HG02678 (cell line): ENCODE measurements around the gene ARHGDIG.

Experiments
- ATAC-seq: cut with Tn5 transposase; IDR thresholded peaks from one replicate; pipeline ENCODE4 v1.9.1; 2021; ENCODE audit warnings: mild to moderate bottlenecking, moderate library complexity; ENCODE audit not compliant: unreplicated experiment

The ARHGDIG gene

GRCh38 chr16:279531-279930 lies 860 bp upstream of the ARHGDIG start:
- no peak for ATAC-seq

DNA sequence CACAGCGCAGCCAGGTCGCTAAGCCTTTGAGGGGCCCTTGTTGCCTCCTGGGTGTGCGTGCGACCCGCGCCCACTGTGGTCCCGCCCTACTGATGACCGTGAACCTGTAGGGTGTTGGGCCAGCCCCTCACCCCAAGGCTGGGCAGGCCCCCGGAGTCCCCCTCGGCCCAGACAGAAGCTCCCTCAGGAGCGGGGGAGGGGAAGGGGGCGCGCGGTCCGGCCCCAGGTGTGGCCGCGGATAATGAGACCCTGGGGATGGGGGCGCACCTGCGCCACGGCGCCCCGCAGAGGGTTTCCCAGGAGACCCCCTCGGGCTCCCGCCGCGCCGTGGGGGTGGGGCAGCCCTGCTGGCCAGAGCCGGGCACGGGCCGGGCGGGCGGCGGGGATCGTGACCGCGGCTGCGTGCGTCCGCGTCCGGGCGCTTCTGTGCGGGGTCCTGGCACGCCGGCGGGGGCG lies 358 bp upstream of the ARHGDIG start:
- ATAC-seq = no peak

DNA sequence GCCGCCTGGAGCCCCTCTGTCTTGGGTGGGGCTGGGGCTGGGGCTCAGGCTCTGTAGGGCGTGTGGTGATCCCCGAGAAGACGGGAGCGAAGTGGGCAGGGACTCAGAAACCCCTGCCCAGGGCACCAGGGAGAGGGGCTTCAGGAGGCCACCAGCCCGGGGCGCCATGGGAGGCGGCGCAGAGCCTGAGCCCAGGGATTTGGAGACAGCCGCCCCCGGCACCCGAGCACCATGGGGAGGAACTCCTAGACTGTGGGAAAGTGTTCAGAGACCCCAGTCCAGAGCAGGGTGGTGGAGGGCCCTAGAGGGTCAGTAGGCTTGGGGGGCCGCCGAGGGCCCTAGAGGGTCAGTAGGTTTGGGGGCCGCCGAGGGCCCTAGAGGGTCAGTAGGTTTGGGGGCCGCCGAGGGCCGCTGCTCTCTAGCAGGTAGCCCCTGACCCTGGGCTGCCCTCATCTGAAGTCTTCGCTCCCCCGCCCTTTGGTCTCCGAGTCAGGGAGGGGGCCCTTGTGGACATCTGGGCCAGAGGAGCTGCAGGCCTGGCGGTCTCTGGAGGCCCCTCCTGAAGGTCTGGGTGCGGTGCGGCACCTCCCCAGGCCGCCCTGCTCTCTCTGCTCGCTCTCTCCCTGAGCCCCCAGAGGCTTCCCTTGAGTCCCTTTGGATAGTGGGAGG lies 734 bp downstream of the ARHGDIG start:
- no peak for ATAC-seq

GRCh38 chr16:281660-282255 lies 1.4 kb downstream of the ARHGDIG start:
- ATAC-seq = no peak

GRCh38 chr16:282491-282890 lies 2.1 kb downstream of the ARHGDIG start:
- ATAC-seq = no peak

GRCh38 chr16:283033-283805 lies 2.8 kb downstream of the ARHGDIG start, which contains the start of gene PDIA2:
Gene PDIA2, plus strand, starts transcription at chr16:283164. Its CDS starts 6 bp downstream, at chr16:283170.
- ATAC-seq = no peak

GRCh38 chr16:284204-285120 lies 4.1 kb downstream of the ARHGDIG start:
- no peak for ATAC-seq

DNA sequence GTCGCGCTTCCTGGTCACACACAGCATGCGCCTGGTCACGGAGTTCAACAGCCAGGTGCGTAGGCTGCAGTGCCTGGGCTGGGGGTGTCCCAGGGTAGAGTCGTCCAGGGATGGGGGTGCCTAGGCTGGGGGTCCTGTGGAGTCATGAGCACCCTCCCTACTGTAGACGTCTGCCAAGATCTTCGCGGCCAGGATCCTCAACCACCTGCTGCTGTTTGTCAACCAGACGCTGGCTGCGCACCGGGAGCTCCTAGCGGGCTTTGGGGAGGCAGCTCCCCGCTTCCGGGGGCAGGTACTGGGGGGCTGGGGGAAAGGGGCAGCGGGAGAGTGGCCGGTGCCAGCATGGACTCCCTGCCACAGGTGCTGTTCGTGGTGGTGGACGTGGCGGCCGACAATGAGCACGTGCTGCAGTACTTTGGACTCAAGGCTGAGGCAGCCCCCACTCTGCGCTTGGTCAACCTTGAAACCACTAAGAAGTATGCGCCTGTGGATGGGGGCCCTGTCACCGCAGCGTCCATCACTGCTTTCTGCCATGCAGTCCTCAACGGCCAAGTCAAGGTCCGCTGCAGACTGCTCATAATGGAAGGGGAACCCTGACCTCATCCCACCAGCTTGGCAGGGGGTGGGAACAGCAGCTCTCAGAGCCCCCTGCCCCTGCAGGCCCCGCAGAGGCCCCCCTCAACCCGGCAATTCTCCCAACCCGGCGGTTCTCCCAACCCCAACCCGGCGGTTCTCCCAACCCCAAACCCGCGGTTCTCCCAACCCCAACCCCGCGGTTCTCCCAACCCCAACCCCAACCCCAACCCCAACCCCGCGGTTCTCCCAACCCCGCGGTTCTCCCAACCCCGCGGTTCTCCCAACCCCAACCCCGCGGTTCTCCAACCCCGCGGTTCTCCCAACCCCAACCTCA lies 5.0 kb downstream of the ARHGDIG start:
- ATAC-seq = no peak

DNA sequence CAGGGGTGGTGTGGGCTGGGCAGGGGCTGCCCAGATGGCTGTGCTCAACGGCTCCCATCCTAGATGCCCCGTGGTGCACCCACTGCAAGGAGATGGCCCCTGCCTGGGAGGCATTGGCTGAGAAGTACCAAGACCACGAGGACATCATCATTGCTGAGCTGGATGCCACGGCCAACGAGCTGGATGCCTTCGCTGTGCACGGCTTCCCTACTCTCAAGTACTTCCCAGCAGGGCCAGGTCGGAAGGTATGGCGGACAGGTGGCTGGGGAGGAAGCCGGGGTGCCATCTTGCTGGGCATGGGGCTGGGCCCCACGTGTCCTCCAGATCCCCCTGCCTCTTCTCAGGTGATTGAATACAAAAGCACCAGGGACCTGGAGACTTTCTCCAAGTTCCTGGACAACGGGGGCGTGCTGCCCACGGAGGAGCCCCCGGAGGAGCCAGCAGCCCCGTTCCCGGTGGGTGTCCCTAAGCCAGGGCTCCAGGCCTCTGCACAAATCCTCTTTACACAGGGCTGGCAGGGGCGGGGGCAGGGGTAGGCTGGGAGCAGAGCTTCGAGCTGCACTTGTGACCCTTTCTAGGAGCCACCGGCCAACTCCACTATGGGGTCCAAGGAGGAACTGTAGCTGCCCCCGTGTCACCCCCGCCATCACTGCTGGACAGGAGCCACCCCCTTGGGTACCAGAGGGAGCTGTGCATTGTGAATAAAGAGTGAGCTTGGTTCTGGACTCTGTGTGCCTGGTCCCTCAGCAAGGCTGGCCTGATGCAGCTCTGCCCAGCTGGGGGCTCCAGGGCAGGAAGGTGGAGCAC lies 6.3 kb downstream of the ARHGDIG start:
- ATAC-seq = no peak

DNA sequence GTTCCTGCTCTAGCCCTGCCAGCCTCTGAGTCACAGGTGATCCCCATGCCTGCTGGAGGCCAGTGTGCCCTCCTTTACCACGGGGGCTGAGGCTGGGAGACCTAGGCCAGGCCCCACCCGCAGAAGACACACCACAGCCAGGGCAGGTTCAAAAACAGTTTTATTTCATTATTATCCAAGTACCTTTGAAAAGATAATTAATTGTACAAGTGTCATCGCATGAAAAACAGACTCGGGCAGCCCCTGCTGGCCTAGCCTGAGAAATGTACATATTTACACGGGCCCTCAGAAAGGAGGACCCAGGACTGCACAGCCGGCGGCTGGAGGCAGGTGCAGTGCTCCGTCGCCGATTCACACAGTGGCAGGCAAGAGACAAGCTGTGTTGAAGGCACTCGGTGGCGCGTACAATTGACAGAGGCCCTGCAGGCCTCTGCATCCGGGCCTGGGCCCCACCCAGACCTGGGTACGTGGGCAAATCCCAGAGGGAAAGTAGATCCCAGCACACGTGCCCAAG lies 7.0 kb downstream of the ARHGDIG start:
- no peak for ATAC-seq

- ATAC-seq = no peak
These were observed 7.9 kb downstream of the ARHGDIG start for GRCh38 chr16:287981-288920.

GRCh38 chr16:289395-289997 lies 9.1 kb downstream of the ARHGDIG start:
- ATAC-seq = no peak

- no peak for ATAC-seq
These were observed 9.8 kb downstream of the ARHGDIG start for GRCh38 chr16:290015-290680.

GRCh38 chr16:290681-291405 lies 10.5 kb downstream of the ARHGDIG start:
- ATAC-seq = no peak

GRCh38 chr16:291539-291938 lies 11.1 kb downstream of the ARHGDIG start:
- no peak for ATAC-seq
